Posterior cingulate gyrus (tissue), 11 donors: ENCODE results near the gene LHX6.

ENCODE experiments used
- DNase-seq, 10 donors: peaks; one replicate each; pipeline versions ENCODE4 v3.0.0 to v3.0.0-alpha.2; 2020 to 2021; ENCODE audit warnings: mixed read lengths in 3 of 10
- intact Hi-C: fragments of 100-400 bp; cut with DNase I; formaldehyde crosslinking; loops from one replicate; pipeline ENCODE4 v1.15.1; 2023

LHX6 gene

DNA sequence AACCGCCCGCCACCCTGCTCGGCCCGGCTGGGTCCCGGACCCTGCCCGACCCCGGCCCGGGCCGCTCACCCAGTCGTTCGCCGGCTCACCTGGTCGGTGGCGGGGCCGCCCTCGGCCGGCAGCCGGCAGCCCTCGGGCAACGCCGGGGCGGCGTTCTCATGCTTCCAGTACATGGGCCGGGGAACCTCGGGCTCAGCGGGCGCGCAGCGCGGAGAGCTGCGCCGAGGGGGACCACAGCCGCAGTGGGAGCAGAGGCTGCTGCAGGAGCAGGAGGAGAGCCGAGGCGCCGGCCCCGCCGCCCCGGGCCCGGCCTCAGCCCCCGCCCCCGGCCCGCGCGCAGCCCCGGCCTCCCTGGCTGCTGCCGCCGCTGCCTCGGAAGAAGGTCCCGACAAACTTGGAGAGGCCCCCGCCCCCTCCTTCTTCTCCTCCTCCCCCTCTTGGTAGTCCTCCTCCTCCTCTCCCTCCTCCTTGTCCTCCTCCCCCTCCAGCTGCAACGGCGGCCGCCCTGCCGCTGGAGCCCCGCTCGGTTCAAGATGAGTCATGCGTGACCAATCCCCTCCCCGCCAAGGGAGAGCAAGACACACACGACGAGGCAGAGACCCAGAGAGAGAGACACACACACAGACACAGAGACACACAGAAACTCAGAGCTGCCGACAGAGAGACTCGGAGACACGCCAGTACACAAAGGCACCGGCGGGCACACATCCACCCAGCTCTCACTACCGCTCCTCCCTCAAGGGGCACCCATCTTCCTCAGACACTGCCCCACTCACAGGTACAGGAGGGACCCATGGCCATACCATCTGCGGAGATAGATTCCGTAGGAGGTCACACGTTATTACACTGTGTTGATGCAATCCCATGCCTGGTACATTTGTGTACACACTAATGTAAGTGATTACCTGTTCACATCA is at the start of gene LHX6:
LHX6 (minus strand) TSS at position 390 of the 917 bp plus-strand sequence; CDS start at position 173, 217 bp downstream.
- intact Hi-C loops: no loop called here
- peak in 2 of 10 donors; percentile 68 to 85 for DNase-seq

DNA sequence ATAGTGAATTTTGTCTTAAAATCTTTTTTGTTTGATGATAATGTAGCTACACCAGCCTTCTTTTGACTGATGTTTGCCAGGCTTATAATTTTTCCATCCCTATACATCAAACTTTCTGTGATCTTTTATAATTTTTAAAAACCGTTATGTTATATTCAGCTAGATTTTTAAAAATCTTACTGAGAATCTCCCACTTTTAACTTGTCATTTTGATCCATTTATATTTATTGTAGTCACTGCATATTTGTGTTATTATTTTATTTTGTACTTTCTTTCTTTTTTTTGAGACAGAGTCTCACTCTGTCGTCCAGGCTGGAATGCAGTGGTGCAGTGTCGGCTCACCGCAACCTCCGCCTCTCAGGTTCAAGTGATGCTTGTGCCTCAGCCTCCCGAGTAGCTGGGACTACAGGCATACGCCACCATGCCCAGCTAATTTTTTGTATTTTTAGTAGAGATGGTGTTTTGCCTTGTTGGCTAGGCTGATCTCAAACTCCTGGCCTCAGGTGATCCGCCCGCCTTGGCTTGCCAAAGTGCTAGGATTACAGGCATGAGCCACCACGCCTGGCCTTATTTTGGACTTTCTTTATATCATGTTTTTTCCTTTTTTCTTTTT is 48.6 kb upstream of the LHX6 start:
- DNase-seq: no peak
- intact Hi-C loops: no loop called here

GRCh38 chr9:122276096-122276495 is 47.3 kb upstream of the LHX6 start:
- DNase-seq: no peak
- intact Hi-C loops: no loop called here

DNA sequence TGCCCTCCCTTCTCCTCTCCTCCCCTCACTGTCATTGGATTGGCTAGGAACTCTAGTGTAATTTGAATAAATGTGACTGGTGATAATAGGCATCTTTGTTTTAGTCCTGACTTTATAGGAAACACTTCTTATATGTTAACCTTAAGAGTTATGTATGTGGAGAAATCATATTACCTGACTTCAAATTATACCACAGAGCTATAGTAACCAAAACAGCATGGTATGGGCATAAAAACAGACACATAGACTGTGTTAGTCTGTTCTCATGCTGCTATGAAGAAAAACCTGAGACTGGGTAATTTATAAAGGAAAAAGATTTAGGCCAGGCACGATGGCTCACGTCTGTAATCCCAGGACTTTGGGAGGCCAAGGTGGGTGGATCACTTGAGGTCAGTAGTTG is 45.3 kb upstream of the LHX6 start:
- intact Hi-C loops: no loop called here
- no peak for DNase-seq

GRCh38 chr9:122268041-122268814 is 39.5 kb upstream of the LHX6 start:
- DNase-seq: no peak
- intact Hi-C loops: loop anchor here (5.0 to 10.0 kb wide), 2 partner anchors 79 to 143 kb away; no protein-coding TSS in a partner anchor

DNA sequence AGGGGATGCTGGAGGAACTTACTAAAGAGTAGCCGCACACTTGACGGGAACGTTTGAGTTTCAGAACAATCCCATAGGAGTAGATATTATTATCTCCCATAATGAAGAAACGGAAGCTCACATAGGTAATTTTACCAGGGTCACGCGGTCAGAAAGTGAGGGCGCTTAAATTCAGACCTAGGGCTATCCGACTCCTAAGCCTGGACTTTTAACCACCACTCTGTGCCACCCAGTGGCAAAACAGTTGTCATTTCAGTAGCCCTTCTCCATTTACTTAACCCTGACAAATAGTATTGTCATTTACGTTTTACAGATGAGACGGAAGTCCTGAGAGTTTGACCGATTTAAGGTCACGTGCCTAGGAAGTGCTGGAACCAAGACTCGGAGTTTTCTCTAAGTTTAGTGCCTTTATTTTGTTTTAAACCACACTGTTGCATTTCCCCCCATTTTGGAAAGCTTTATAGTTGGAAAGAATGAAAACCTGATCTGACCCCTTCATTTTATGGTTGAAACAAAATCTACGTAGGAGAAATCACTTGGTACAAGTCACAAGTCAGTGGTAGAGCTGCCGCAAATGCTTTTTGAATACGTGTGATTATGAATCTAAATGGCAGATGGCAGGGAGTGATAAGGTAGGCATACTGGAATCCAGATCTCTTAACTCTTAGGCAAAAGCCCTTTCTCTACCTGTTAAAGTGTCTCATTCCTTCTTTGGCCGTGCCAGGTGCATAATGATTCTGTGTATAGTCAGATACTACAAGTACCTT is 36.6 kb upstream of the LHX6 start:
- DNase-seq: no peak

GRCh38 chr9:122264360-122265148 is 35.8 kb upstream of the LHX6 start, which contains the start of the genes MRRF and RBM18:
MRRF (plus strand) TSS chr9:122264882; CDS start chr9:122270892, 6,010 bp downstream.
RBM18 (minus strand) TSS chr9:122264840; CDS start chr9:122261492, 3,348 bp downstream.
- intact Hi-C loops: loop anchor here (5.0 to 10.0 kb wide), 2 partner anchors 83 to 140 kb away; no protein-coding TSS in a partner anchor

More for the DNA sequence above, 36.6 kb upstream of the LHX6 start:
- intact Hi-C loops: loop anchor here (5.0 to 10.0 kb wide), 2 partner anchors 82 to 141 kb away; no protein-coding TSS in a partner anchor

GRCh38 chr9:122263699-122264349 is 35.1 kb upstream of the LHX6 start:
- intact Hi-C loops: loop anchor here (10.0 kb wide), 1 partner anchor 139 kb away; no protein-coding TSS in a partner anchor
- DNase-seq: no peak

More at GRCh38 chr9:122264360-122265148, 35.8 kb upstream of the LHX6 start, which contains the start of the genes MRRF and RBM18:
- peak; percentile 83 to 98 (median 88) for DNase-seq

DNA sequence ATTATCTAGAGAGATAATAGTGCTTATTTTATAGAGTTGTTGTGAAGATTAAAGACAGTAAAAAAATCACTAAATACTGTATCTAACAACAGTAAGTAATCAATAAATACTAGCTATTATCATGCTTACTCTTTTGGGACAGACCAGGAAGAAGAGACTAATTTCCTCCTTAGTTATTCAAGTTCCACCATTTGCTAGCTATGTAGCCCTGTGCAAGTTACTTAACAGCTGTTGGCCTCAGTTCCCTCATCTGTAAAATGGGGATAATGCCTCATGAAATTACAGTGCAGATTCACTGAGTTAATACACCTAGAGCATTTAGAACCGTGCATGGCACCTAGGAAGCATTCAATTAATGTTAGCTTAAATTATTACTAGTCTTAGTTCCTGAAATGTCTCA is 33.3 kb upstream of the LHX6 start:
- intact Hi-C loops: loop anchor here (10.0 kb wide), 1 partner anchor 137 kb away; no protein-coding TSS in a partner anchor
- DNase-seq: no peak

- DNase-seq: no peak
- intact Hi-C loops: loop anchor here (10.0 kb wide), 1 partner anchor 137 kb away; no protein-coding TSS in a partner anchor
Measured at GRCh38 chr9:122261469-122261881, 32.7 kb upstream of the LHX6 start.

DNA sequence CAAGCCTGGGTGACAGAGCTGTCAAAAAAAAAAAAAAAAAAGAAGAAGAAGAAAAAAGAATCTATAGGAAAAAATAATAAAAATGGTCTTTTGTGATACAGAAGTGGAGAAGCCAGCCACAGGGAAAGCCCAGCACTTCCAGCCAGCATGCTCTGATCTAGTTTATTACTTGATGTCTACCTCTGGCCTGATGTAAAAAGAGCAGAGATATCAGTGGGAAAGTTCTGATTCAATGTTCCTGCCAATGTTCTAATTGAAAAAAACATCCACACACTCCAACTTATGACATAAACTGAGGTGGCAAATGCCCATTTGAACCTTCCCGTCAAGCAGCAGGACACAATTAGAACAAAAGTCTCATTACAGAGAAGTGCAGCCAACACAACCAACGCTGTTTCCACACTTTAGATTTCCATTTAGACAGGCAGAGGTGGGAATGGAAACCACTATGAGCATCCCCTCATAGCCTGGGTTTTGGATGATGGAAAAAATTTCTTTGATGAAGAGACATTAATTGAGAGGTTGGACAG is 30.2 kb upstream of the LHX6 start:
- intact Hi-C loops: no loop called here
- no peak for DNase-seq

GRCh38 chr9:122256206-122256605 is 27.4 kb upstream of the LHX6 start:
- DNase-seq: no peak
- intact Hi-C loops: no loop called here

DNA sequence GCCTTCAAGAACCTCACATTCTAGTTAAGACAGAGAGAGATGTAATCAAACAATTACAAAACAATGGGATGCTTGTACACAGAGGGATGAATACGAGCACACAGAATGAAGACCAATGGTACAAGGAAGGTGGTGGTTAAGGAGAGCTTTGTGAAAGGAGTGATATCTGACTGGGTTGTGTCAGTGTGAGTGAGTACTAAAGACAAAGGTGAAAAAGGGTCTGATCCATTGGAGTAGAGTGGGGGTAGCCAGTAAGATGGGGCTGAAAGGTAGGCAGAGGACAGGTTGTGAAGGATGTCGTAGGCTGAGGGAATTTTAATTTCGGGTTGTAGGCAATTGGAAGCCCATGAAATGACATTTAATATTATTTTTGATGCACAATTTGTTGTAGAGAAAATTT is 26.0 kb upstream of the LHX6 start:
- intact Hi-C loops: no loop called here
- no peak for DNase-seq

- DNase-seq: no peak
- intact Hi-C loops: no loop called here
Measured at GRCh38 chr9:122252796-122253195, 24.0 kb upstream of the LHX6 start.

DNA sequence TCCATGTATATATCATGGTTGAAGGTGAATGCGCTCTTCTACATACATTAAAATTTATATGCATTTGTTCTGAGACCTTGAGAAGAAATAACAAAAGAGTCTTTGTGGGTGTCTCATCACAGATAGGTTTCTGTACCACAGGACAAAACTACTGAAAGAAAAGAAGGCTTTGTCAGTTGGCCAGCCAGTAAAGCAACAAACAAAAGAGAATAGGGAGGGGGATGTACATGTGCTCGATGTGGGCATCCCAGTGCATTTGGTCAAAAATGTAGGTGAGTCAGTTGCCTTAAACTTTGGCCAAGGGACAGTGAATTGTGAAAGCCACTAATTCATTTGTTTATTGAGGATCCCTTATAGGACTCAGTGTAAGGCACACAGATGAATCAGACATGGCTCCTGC is 22.6 kb upstream of the LHX6 start:
- DNase-seq: no peak
- intact Hi-C loops: no loop called here

GRCh38 chr9:122248448-122248865 is 19.7 kb upstream of the LHX6 start:
- intact Hi-C loops: no loop called here
- no peak for DNase-seq

DNA sequence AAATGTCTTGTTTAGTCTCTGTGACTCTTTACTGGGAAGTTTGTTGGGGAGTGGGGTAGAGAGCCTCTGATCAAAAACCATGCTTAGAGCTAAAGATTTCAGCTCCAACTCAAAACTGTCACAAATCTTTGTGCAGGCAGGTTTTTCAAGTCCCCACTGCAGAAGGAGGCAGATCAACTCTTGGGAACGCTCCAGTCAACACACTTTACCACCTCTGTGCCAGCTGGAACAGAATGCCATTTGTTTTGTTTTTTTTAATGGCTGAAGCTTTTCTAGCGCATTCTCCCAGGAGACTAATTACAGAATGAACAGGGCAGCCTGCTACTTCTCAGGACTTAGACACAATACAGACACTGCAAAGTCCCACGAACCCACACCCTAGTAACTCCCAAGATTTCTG is 17.9 kb upstream of the LHX6 start:
- no peak for DNase-seq
- intact Hi-C loops: no loop called here

- intact Hi-C loops: no loop called here
- DNase-seq: no peak
Measured at GRCh38 chr9:122244349-122244748, 15.6 kb upstream of the LHX6 start.
